ENCODE data around the gene DHRS3.

Gene DHRS3

DNA sequence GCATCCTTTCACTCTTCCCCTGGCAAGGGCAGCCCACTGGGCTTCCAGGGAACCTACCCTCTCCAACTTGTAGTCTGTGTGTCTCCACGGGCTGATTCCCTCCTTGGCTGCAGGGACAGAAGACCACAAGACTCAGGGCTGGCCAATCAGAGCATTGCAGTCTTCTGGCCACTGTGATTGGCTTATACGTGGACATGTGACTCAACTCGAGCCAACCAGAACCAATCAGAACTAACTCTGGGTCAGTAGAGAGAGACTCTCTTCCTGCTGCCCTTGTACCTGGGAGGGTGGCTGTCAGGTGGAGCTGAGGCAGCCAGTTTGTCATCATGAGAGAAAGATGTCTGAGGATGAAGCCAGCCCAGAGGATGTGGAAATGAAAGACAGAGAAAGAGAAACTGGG lies 64.0 kb downstream of the DHRS3 start:
- DNase-seq (ENCODE audit: low read depth): peak; percentile 17
- TF ChIP-seq, protein P1, sequence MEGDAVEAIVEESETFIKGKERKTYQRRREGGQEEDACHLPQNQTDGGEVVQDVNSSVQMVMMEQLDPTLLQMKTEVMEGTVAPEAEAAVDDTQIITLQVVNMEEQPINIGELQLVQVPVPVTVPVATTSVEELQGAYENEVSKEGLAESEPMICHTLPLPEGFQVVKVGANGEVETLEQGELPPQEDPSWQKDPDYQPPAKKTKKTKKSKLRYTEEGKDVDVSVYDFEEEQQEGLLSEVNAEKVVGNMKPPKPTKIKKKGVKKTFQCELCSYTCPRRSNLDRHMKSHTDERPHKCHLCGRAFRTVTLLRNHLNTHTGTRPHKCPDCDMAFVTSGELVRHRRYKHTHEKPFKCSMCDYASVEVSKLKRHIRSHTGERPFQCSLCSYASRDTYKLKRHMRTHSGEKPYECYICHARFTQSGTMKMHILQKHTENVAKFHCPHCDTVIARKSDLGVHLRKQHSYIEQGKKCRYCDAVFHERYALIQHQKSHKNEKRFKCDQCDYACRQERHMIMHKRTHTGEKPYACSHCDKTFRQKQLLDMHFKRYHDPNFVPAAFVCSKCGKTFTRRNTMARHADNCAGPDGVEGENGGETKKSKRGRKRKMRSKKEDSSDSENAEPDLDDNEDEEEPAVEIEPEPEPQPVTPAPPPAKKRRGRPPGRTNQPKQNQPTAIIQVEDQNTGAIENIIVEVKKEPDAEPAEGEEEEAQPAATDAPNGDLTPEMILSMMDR (conservative IDR thresholded peaks at IDR 0.05; ENCODE audit: control insufficient read depth, insufficient read depth, low read depth, low read length): no peak
- no peak overlapping the region for H3K4me3 ChIP-seq (ENCODE audit: control insufficient read depth, low read depth, low read length)

DNA sequence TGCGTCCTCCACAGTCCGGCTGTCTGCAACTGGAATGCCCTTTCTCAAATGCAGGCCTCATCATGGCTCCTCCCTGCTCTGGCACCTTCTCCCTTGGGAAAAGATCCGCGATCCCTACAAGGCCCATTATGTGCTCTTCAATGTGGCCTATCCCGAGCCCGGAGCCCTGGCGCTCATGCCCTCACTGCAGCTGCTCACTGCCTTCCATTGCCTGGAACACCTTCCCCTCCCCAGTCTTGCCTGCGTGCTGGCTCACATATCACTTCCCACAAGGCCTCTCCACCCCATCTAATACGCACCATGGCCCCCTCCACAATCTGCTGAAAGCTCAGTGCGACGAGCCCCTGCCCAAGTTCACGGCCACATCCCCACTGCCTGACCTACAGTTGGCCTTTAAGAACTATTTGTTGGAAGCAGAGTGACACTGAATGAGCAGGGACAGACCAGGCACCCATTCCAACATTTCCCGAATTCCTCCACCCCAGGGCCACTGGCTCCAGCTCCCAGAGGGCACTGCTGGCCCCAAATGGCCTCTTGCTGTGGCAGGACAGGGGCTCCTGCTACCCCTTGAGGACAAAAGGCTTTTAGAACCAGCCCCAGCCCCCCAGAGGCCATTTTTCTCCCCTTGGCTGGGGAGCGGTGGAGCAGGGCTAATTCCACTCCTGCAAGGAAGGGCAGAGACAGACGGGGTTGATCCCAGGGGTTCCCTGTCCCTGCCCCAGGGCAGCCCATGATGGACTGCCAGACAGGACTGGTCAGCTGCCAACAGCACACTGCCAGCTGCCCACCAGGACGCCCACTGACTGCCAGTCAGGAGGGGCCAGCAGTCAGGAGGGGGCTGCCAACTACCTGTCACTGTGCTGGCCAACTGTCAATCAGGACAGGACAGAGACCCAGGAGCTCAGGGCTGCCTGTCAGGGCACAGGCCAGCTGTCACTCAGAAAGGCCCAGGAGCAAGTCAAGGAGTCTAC lies 64.8 kb downstream of the DHRS3 start:
- no peak overlapping the region for H3K4me3 ChIP-seq (ENCODE audit: control insufficient read depth, low read depth, low read length)
- DNase-seq (ENCODE audit: low read depth): no peak
- TF ChIP-seq, protein P1 (conservative IDR thresholded peaks at IDR 0.05; ENCODE audit: control insufficient read depth, insufficient read depth, low read depth, low read length): no peak

DNA sequence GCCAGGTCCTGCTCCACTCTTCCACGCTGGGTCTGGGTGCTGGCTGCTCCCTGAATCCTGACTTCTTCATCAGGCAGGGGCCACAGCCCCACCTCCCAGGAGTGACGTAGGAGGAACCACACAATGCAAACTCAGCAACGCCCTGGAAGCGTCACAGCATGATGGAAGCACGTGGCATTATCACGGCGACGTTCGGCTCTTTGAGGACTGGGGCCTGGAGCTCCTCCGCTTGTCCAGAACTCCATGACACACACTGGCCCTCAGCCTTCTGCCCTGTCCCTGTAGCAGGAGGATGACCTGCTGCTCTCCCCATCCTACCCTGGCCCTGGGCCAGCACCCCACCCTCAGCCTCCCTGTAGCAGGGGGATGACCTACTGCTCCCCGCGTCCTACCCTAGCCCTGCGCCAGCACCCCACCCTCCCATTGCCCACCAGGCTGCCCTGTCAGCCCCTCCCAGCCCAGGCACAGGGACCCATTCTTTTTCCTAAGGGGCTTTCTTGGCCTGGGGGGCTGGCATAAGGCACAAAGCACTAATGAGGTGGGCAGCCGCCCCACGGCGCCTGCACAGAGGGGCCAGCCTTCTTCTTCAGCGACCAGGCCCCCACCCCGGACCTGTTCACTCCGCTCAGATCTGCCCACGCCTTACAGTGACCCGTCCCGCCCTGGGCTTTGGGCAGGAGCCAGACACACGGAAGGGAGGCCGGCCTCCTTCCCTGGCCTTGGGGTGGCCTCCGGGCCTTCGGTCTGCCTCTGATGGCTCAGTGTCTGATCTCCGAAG lies 65.7 kb downstream of the DHRS3 start:
- TF ChIP-seq, protein P1 (conservative IDR thresholded peaks at IDR 0.05; ENCODE audit: control insufficient read depth, insufficient read depth, low read depth, low read length): no peak
- DNase-seq (ENCODE audit: low read depth): no peak
- no peak overlapping the region for H3K4me3 ChIP-seq (ENCODE audit: control insufficient read depth, low read depth, low read length)

DNA sequence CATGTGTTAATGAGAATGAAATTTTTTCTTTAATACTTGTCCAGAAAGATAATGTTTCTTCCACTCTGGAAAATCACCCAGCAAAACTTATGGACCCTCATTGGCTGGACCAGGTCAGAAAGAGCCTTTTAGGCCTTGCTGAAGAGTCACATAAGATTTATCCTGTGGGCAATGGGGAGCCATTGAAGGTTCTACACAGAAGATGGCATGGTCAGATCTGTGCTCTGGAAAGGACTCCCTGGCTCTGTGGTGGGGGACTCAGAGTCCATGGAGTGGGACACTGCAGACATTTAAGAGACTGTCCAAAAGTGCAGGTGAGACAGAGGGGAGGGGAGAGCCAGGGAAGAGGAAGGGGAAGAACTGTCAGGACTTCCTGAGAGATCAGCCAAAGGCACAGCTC lies 66.4 kb downstream of the DHRS3 start:
- H3K4me3 ChIP-seq (ENCODE audit: control insufficient read depth, low read depth, low read length): no peak overlapping the region
- DNase-seq (ENCODE audit: low read depth): no peak
- TF ChIP-seq, protein P1 (conservative IDR thresholded peaks at IDR 0.05; ENCODE audit: control insufficient read depth, insufficient read depth, low read depth, low read length): no peak

DNA sequence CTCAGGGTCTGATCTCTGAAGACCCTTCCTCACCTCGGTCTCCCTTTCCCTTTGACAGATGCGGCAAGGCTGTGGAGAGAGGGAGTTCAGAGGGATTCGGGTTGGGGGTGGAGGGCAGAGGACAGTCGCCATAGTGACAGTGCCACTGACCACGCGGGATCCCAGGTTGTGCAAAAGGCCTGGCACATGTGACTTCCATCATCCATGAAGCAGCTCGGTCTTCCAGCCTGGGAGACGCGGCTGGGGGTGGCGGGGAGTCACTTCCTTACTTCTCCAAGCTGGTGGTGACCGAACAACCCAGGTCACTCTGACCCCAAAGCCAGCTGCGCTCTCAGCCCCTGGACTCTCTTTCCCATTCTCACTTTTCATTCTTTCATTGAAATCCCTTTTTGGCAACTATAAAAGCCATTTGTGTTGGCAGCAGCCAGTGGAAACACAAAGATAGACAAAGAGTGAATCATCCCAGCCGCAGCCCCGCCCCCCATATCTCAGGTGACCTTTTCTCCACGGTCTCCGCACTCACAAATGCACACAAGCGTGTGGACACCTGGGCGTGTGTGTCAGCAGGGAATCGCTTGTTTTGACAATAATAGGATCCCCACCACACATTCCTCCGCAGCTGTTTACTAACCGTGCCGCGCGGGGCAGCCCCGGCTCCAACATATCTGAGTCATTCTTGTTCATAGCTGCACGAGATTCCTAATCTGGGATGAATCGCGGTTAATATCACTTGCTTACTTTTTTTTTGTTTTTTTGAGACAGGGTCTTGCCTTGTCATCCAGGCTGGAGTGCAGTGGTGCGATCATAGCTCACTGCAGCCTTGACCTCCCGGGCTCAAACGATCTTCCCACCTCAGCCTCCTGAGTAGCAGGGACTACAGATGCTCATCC lies 68.3 kb downstream of the DHRS3 start:
- DNase-seq (ENCODE audit: low read depth): peak; percentile 90
- H3K4me3 ChIP-seq (ENCODE audit: control insufficient read depth, low read depth, low read length): peak overlapping the region; percentile 32
- TF ChIP-seq, protein P1 (conservative IDR thresholded peaks at IDR 0.05; ENCODE audit: control insufficient read depth, insufficient read depth, low read depth, low read length): no peak

DNA sequence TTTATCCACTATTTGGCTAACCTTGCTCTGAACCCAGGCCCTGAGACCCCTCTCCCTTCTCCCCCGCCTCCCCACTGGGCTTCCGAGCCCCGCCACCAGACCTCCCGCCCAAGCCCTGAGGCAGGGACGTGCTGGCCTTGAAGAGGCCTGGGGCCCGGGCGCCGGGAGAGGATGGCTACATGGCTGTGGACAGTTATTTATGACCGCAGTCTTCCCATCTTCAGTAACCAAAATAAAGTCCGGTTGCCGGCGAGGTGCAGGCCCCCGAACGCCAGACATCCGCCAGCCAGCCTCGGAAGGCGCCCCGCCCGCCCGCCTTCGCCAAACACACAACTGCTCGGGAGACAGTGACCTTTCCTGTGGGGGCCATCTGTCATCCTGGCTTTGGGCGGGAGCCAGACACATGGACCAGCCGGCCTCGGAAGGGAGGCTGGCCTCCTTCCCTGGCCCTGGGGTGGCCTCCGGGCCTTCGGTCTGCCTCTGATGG lies 69.0 kb downstream of the DHRS3 start:
- DNase-seq (ENCODE audit: low read depth): peak; percentile 14
- TF ChIP-seq, protein P1 (conservative IDR thresholded peaks at IDR 0.05; ENCODE audit: control insufficient read depth, insufficient read depth, low read depth, low read length): no peak
- H3K4me3 ChIP-seq (ENCODE audit: control insufficient read depth, low read depth, low read length): no peak overlapping the region

All from fibroblast of mammary gland (primary cell).